Activated T-cell treated with anti-CD3 and anti-CD28 coated beads, Interleukin-2, amount 50 U/mL, for 72 hours (primary cell): ENCODE data around the gene RAB7A. TPM values are rescaled to one million over a fixed set of nuclear protein-coding genes. Genes with fewer than 3 reads are reported as not detected.
"Not testable (repeated sequence)": the region's sequence is repeated elsewhere in the genome, so short reads cannot be mapped to it uniquely, and the experiment has no call there.

Source experiments
- ATAC-seq, 2 donors: fragments of 150-1000 bp; cut with Tn5 transposase; replicated peaks in 1 of 2; 2 replicates each; pipeline ENCODE4 v1.10.0; 2021; ENCODE audit warnings: moderate library complexity in 2 of 2, mild to moderate bottlenecking in 1 of 2
- DNase-seq, 2 donors: peaks; one replicate each; pipeline ENCODE4 v3.0.0; 2021 to 2022; ENCODE audit warnings: mixed read lengths in 1 of 2
- H3K27ac Mint-ChIP-seq: one replicate; pipeline ENCODE4 v1.8.0; 2022; ENCODE audit warnings: mild to moderate bottlenecking, moderate library complexity, mixed read lengths
- H3K27me3 Mint-ChIP-seq: one replicate; pipeline ENCODE4 v1.8.0; 2022; ENCODE audit warnings: low read depth, mixed read lengths
- H3K36me3 Mint-ChIP-seq, 2 donors: one replicate each; pipeline ENCODE4 v1.8.0; 2022; ENCODE audit warnings: mixed read lengths in 2 of 2, mild to moderate bottlenecking in 1 of 2; ENCODE audit not compliant: insufficient read depth in 2 of 2
- H3K4me1 Mint-ChIP-seq: one replicate; pipeline ENCODE4 v1.8.0; 2022; ENCODE audit warnings: low read depth, mixed read lengths
- H3K4me3 Mint-ChIP-seq, 2 donors: one replicate each; pipeline ENCODE4 v1.8.0; 2022; ENCODE audit warnings: mild to moderate bottlenecking in 2 of 2, mixed read lengths in 2 of 2, moderate library complexity in 2 of 2
- H3K9me3 Mint-ChIP-seq, 2 donors: one replicate each; pipeline ENCODE4 v1.8.0; 2022; ENCODE audit warnings: mixed read lengths in 2 of 2
- total RNA-seq, 2 donors: library from RNA; stranded (reverse); gene quantifications; one replicate each; pipeline ENCODE4 v1.2.3, GENCODE V29; 2022

Gene RAB7A
- total RNA-seq, 2 donors from 2014 or later: 204 to 206 TPM

- no peaks in the 10 kb centered on the region for H3K27me3 Mint-ChIP-seq
- no peaks in the 10 kb centered on the region for H3K36me3 Mint-ChIP-seq
- DNase-seq (no peak), ATAC-seq (no peak)
- H3K4me1 Mint-ChIP-seq: no peaks in the 10 kb centered on the region
- H3K27ac Mint-ChIP-seq: no peak overlapping the region
- H3K4me3 Mint-ChIP-seq: no peak overlapping the region
- no peaks in the 10 kb centered on the region for H3K9me3 Mint-ChIP-seq
These were observed 24.4 kb upstream of the RAB7A start for GRCh38 chr3:128701342-128702212.

GRCh38 chr3:128702391-128702790 lies 23.6 kb upstream of the RAB7A start:
- no peaks in the 10 kb centered on the region for H3K9me3 Mint-ChIP-seq
- H3K27ac Mint-ChIP-seq: no peak overlapping the region
- DNase-seq (no peak), ATAC-seq (no peak)
- no peak overlapping the region for H3K4me3 Mint-ChIP-seq
- H3K4me1 Mint-ChIP-seq: no peaks in the 10 kb centered on the region
- H3K27me3 Mint-ChIP-seq: no peaks in the 10 kb centered on the region
- no peaks in the 10 kb centered on the region for H3K36me3 Mint-ChIP-seq

GRCh38 chr3:128703561-128703960 lies 22.4 kb upstream of the RAB7A start:
- Mint-ChIP-seq H3K9me3 (no peaks in the 10 kb centered on the region), H3K27ac (no peak overlapping the region), H3K4me1 (no peaks in the 10 kb centered on the region), H3K4me3 (no peak overlapping the region), H3K36me3 (no peaks in the 10 kb centered on the region), H3K27me3 (no peaks in the 10 kb centered on the region)
- no peak for DNase-seq
- no peak for ATAC-seq

- no peaks in the 10 kb centered on the region for H3K4me1 Mint-ChIP-seq
- no peak for ATAC-seq
- H3K27ac Mint-ChIP-seq: no peak overlapping the region
- H3K4me3 Mint-ChIP-seq: no peak overlapping the region
- no peak for DNase-seq
- no peaks in the 10 kb centered on the region for H3K36me3 Mint-ChIP-seq
- no peaks in the 10 kb centered on the region for H3K27me3 Mint-ChIP-seq
- no peaks in the 10 kb centered on the region for H3K9me3 Mint-ChIP-seq
These were observed 19.8 kb upstream of the RAB7A start for GRCh38 chr3:128706086-128706615.

GRCh38 chr3:128707928-128708494 lies 18.0 kb upstream of the RAB7A start:
- DNase-seq (no peak), ATAC-seq (no peak)
- Mint-ChIP-seq H3K4me3 (no peak overlapping the region), H3K27ac (no peak overlapping the region), H3K9me3 (no peaks in the 10 kb centered on the region), H3K36me3 (no peaks in the 10 kb centered on the region), H3K27me3 (no peaks in the 10 kb centered on the region), H3K4me1 (peaks cover 5% of the 10 kb centered on the region)

- H3K36me3 Mint-ChIP-seq: no peaks in the 10 kb centered on the region
- H3K27me3 Mint-ChIP-seq: no peaks in the 10 kb centered on the region
- DNase-seq (no peak), ATAC-seq (no peak)
- H3K27ac Mint-ChIP-seq: no peak overlapping the region
- no peaks in the 10 kb centered on the region for H3K9me3 Mint-ChIP-seq
- H3K4me1 Mint-ChIP-seq: peaks cover 6% of the 10 kb centered on the region
- H3K4me3 Mint-ChIP-seq: no peak overlapping the region
These were observed 16.9 kb upstream of the RAB7A start for GRCh38 chr3:128709038-128709437.

GRCh38 chr3:128709506-128710210 lies 16.3 kb upstream of the RAB7A start:
- no peaks in the 10 kb centered on the region for H3K36me3 Mint-ChIP-seq
- no peak for DNase-seq
- peaks cover 9% of the 10 kb centered on the region for H3K4me1 Mint-ChIP-seq
- no peak overlapping the region for H3K27ac Mint-ChIP-seq
- no peaks in the 10 kb centered on the region for H3K9me3 Mint-ChIP-seq
- no peaks in the 10 kb centered on the region for H3K27me3 Mint-ChIP-seq
- no peak for ATAC-seq
- no peak overlapping the region for H3K4me3 Mint-ChIP-seq

- no peaks in the 10 kb centered on the region for H3K9me3 Mint-ChIP-seq
- no peak for ATAC-seq
- no peak overlapping the region for H3K27ac Mint-ChIP-seq
- no peaks in the 10 kb centered on the region for H3K36me3 Mint-ChIP-seq
- DNase-seq: no peak
- no peaks in the 10 kb centered on the region for H3K27me3 Mint-ChIP-seq
- no peak overlapping the region for H3K4me3 Mint-ChIP-seq
- H3K4me1 Mint-ChIP-seq: peaks cover 18% of the 10 kb centered on the region
These were observed 15.1 kb upstream of the RAB7A start for GRCh38 chr3:128710816-128711433.

GRCh38 chr3:128712848-128713247 lies 13.1 kb upstream of the RAB7A start:
- Mint-ChIP-seq H3K27ac (no peak overlapping the region), H3K4me1 (peaks cover 21% of the 10 kb centered on the region), H3K4me3 (no peak overlapping the region), H3K36me3 (no peaks in the 10 kb centered on the region), H3K9me3 (no peaks in the 10 kb centered on the region), H3K27me3 (no peaks in the 10 kb centered on the region)
- ATAC-seq (no peak), DNase-seq (no peak)

- H3K27ac Mint-ChIP-seq: no peak overlapping the region
- H3K4me3 Mint-ChIP-seq: peak overlapping the region; percentile 13 to 52
These were observed 11.0 kb upstream of the RAB7A start for GRCh38 chr3:128714887-128715491.

GRCh38 chr3:128718892-128719291 lies 7.1 kb upstream of the RAB7A start:
- H3K4me3 Mint-ChIP-seq, H3K27ac Mint-ChIP-seq, H3K36me3 Mint-ChIP-seq, ATAC-seq, H3K27me3 Mint-ChIP-seq, DNase-seq, H3K9me3 Mint-ChIP-seq: not testable (repeated sequence)
- peaks cover 20% of the 10 kb centered on the region for H3K4me1 Mint-ChIP-seq

More at GRCh38 chr3:128714887-128715491, 11.0 kb upstream of the RAB7A start:
- no peaks in the 10 kb centered on the region for H3K36me3 Mint-ChIP-seq
- H3K27me3 Mint-ChIP-seq: no peaks in the 10 kb centered on the region
- H3K9me3 Mint-ChIP-seq: no peaks in the 10 kb centered on the region
- ATAC-seq (peak; percentile 72 to 86), DNase-seq (peak; percentile 19 to 27)
- H3K4me1 Mint-ChIP-seq: peaks cover 25% of the 10 kb centered on the region

- Mint-ChIP-seq H3K9me3 (peaks cover 0 to 2% of the 10 kb centered on the region in 2 donors), H3K27me3 (no peaks in the 10 kb centered on the region), H3K36me3 (peaks cover 0 to 3% of the 10 kb centered on the region in 2 donors), H3K4me1 (peaks cover 28% of the 10 kb centered on the region), H3K27ac (no peak overlapping the region), H3K4me3 (no peak overlapping the region)
- ATAC-seq (no peak), DNase-seq (no peak)
These were observed 5.1 kb upstream of the RAB7A start for GRCh38 chr3:128720891-128721290.
